ENCODE results near the gene PTPRR. TPM values are rescaled to one million over a fixed set of nuclear protein-coding genes. Genes with fewer than 3 reads are reported as not detected.

PTPRR gene
- total and polyA plus RNA-seq, 2 donors (not counting 3 experiments of a cell fraction or from before 2014, with no cell fraction given): 0.46 to 1.1 TPM

- CTCF ChIA-PET: interaction anchor here (0.9 kb wide), 1 partner anchor 10 kb away, joined by 4 read pairs; no protein-coding TSS in a partner anchor
- FAIRE-seq: no peak
These were observed 44.9 kb downstream of the PTPRR start for GRCh38 chr12:70875628-70876027.

More at GRCh38 chr12:70875628-70876027, 44.9 kb downstream of the PTPRR start:
- no peaks in the 10 kb centered on the region for H3K79me2 ChIP-seq (ENCODE audit: control insufficient read depth, insufficient read depth, low read length)
- no peak overlapping the region for H3K4me2 ChIP-seq (ENCODE audit: insufficient read depth, low read length)
- no peak overlapping the region for H3K4me3 ChIP-seq (replicated peaks in 1 of 3; ENCODE audit: insufficient read depth in 1 of 3, low read depth in 1 of 3, low read length in 3 of 3)
- intact Hi-C loops (cut with micrococcal nuclease) (no loop called here), dilution Hi-C loops (cut with MboI; ENCODE audit: extremely low pct_ligation_motif_present, low sequenced_read_pairs) (no loop called here)
- H4K20me1 ChIP-seq (replicated peaks; ENCODE audit: control insufficient read depth, extremely low read depth, insufficient read depth, low read length): no peaks in the 10 kb centered on the region
- H3K27ac ChIP-seq (ENCODE audit: insufficient read depth, low read depth, low read length): no peak overlapping the region
- H2AFZ ChIP-seq (ENCODE audit: low read depth, low read length): no peak overlapping the region
- H3K9me1 ChIP-seq (replicated peaks; ENCODE audit: control insufficient read depth, extremely low read depth, insufficient read depth, low read length): no peaks in the 10 kb centered on the region
- TF ChIP-seq MYC (IDR thresholded peaks at IDR 0.05; ENCODE audit: low read depth, low read length): no peak
- TF ChIP-seq GATA2 (IDR thresholded peaks at IDR 0.05; ENCODE audit: insufficient read depth, insufficient read length, low read depth, low read length): no peak
- no peak for TF ChIP-seq MAX (IDR thresholded peaks at IDR 0.05; ENCODE audit: insufficient read depth, insufficient read length)
- TF ChIP-seq POLR2AphosphoS5 (IDR thresholded peaks at IDR 0.05; ENCODE audit: insufficient read depth, low read depth, low read length): no peak
- no peak for TF ChIP-seq EZH2 (IDR thresholded peaks at IDR 0.05; ENCODE audit: borderline replicate concordance, low read depth, low read length, severe bottlenecking)
- TF ChIP-seq FOS (IDR thresholded peaks at IDR 0.05; ENCODE audit: borderline replicate concordance, insufficient read depth, low read length): no peak
- no peak for TF ChIP-seq CTCF (IDR thresholded peaks at IDR 0.05; ENCODE audit: extremely low read depth in 1 of 2, insufficient read depth in 1 of 2, low read depth in 1 of 2, low read length in 2 of 2)
- TF ChIP-seq JUN (IDR thresholded peaks at IDR 0.05; ENCODE audit: borderline replicate concordance, insufficient read depth, insufficient read length, low read depth): no peak
- TF ChIP-seq POLR2A (IDR thresholded peaks at IDR 0.05; ENCODE audit: low read depth, low read length): no peak
- DNase-seq (ENCODE audit: low read depth, low spot score): no peak
- H3K9ac ChIP-seq (replicated peaks; ENCODE audit: extremely low read depth, insufficient read depth, low read length): no peak overlapping the region
- H3K4me1 ChIP-seq (ENCODE audit: control insufficient read depth, extremely low read depth, insufficient read depth, low read length): no peaks in the 10 kb centered on the region
- POLR2A ChIA-PET: no interaction called here
- no peaks in the 10 kb centered on the region for H3K27me3 ChIP-seq (ENCODE audit: control insufficient read depth in 2 of 2, insufficient read depth in 2 of 2, low read length in 2 of 2)
- H3K9me3 ChIP-seq (replicated peaks; ENCODE audit: control insufficient read depth, insufficient read depth, low read length): no peaks in the 10 kb centered on the region
- no TSS peak for BruUV-seq (replicated peaks)
- no peaks in the 10 kb centered on the region for H3K36me3 ChIP-seq (ENCODE audit: control insufficient read depth in 2 of 2, extremely low read depth in 1 of 2, insufficient read depth in 2 of 2, low read length in 2 of 2)
